Lung (tissue), 12 donors: Measurements from ENCODE around the gene DNAH9. TPM values are rescaled to one million over a fixed set of nuclear protein-coding genes. Genes with fewer than 3 reads are reported as not detected.

Experiments
- ATAC-seq: fragments of 200-7000 bp; cut with Tn5 transposase; one replicate; pipeline ENCODE4 v1.9.1; 2020; ENCODE audit warnings: moderate number of reproducible peaks; ENCODE audit not compliant: insufficient read depth, low FRiP score
- DNase-seq, 3 donors: peaks; one replicate each; pipeline ENCODE4 v3.0.0-alpha.2; 2013 to 2017
- H3K27ac ChIP-seq, 2 donors: one replicate each; pipeline ENCODE4 v1.5.1; 2013; ENCODE audit warnings: mild to moderate bottlenecking in 2 of 2, moderate library complexity in 2 of 2, control low read depth in 1 of 2, inconsistent platforms in 1 of 2, low read depth in 1 of 2, low read length in 1 of 2
- H3K27me3 ChIP-seq, 3 donors: one replicate each; pipeline ENCODE4 v1.5.1; 2013; ENCODE audit warnings: low read length in 2 of 3; ENCODE audit not compliant: control insufficient read depth in 3 of 3, insufficient read depth in 3 of 3
- H3K36me3 ChIP-seq, 4 donors: one replicate each; pipeline ENCODE4 v1.5.1; 2013; ENCODE audit warnings: low read length in 4 of 4, mild to moderate bottlenecking in 1 of 4, moderate library complexity in 1 of 4; ENCODE audit not compliant: control insufficient read depth in 4 of 4, insufficient read depth in 4 of 4
- H3K4me1 ChIP-seq, 5 donors: one replicate each; pipeline ENCODE4 v1.5.1; 2013; ENCODE audit warnings: low read length in 5 of 5, mild to moderate bottlenecking in 2 of 5, moderate library complexity in 1 of 5; ENCODE audit not compliant: control insufficient read depth in 5 of 5, insufficient read depth in 5 of 5
- H3K4me3 ChIP-seq: one replicate; pipeline ENCODE4 v1.5.1; 2013; ENCODE audit warnings: mild to moderate bottlenecking, control low read depth, moderate library complexity
- H3K9ac ChIP-seq, 2 donors: one replicate each; pipeline ENCODE4 v1.5.1; 2013; ENCODE audit warnings: low read length in 2 of 2, control low read depth in 1 of 2; ENCODE audit not compliant: insufficient read depth in 1 of 2
- H3K9me3 ChIP-seq, 4 donors: one replicate each; pipeline ENCODE4 v1.5.1; 2013; ENCODE audit warnings: low read length in 3 of 4, mild to moderate bottlenecking in 1 of 4, moderate library complexity in 1 of 4; ENCODE audit not compliant: control insufficient read depth in 4 of 4, insufficient read depth in 3 of 4
- CTCF ChIP-seq: IDR thresholded peaks from 2 replicates; pipeline ENCODE4 v1.5.1; 2012; ENCODE audit warnings: mild to moderate bottlenecking; ENCODE audit errors: control extremely low read depth, extremely low read depth
- WGBS, 2 donors: extraction: QIAGEN DNeasy Blood & Tissue Kit; methylation state at CpG; one replicate each; pipeline ENCODE4 v1.1.7; 2013; 5-methylcytosine and 5-hydroxymethylcytosine counted together
- polyA plus RNA-seq, 2 donors: library from polyadenylated mRNA; stranded (reverse); fragments of 200-250 nt; gene quantifications; one replicate each; pipeline ENCODE4 v1.2.1, GENCODE V29; 2013
- total RNA-seq, 2 donors: library from RNA; depleted of rRNA in 1 of 2; stranded (reverse); fragments of >200 nt in 1 of 2; gene quantifications; one replicate each; pipeline ENCODE4 v1.2.1, GENCODE V29; 2014 to 2021
- donor health status: control.
- donor health status: control.
- donor health status: Bipolar disorder and iron deficiency.
- donor health status: healthy.
- donor health status: DM: yes; HTN: yes; CAD: no.

DNAH9 gene
- total and polyA plus RNA-seq, 4 donors: 4.0 to 36.1 (median 20.9) TPM

GRCh38 chr17:11986942-11987329, 388.7 kb downstream of the DNAH9 start:
- peaks cover 7 to 30% (median 19%) of the 10 kb centered on the region in 4 donors for H3K36me3 ChIP-seq
- H3K4me3 ChIP-seq: no peak overlapping the region
- no peak overlapping the region for H3K27ac ChIP-seq
- no peak for ATAC-seq
- H3K9me3 ChIP-seq: no peaks in the 10 kb centered on the region
- H3K4me1 ChIP-seq: no peaks in the 10 kb centered on the region
- peak; percentile 20 for TF ChIP-seq CTCF
- no peaks in the 10 kb centered on the region for H3K27me3 ChIP-seq
- 65 to 69% methylated on average over 5 of the region's 5 CpGs for WGBS, 2 donors
- H3K9ac ChIP-seq: no peak overlapping the region
- DNase-seq: peak in 2 of 3 donors; percentile 64 to 69

DNA sequence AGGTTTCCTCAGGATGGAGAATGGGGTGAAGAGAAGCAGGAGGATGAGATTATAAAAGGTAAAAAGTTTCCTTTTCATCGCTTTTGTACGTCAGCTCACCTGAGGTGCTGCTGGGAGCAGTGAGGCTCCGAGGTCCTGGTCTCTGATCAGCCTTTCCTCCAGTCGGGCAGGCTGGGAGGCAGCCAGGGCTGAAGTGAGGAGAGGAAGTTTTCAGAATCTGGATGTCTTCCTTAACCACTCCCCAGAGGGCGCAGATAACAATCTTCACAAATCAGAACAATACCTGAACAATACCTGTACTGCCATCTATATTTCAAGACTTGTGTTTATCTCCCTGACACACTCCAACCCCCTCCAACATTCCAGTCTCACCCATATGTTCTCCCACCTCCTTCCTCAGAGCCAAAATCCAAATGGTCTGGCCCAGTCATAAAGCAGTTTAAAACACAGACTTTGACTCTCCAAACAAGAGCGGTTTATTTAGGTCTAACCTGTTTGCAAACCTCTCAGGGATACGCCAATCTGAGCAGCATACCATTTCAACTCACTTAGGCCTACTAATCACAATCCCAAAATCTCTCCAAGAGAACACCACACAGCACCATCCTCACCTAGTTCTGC, 392.2 kb downstream of the DNAH9 start:
- no peak overlapping the region for H3K9ac ChIP-seq
- no peak overlapping the region for H3K27ac ChIP-seq
- H3K36me3 ChIP-seq: peaks cover 3 to 27% (median 13%) of the 10 kb centered on the region in 4 donors
- H3K9me3 ChIP-seq: no peaks in the 10 kb centered on the region
- H3K27me3 ChIP-seq: no peaks in the 10 kb centered on the region
- TF ChIP-seq CTCF: no peak
- 80 to 84% methylated on average over 7 of the region's 7 CpGs for WGBS, 2 donors
- H3K4me3 ChIP-seq: no peak overlapping the region
- no peaks in the 10 kb centered on the region for H3K4me1 ChIP-seq
- ATAC-seq (no peak), DNase-seq (no peak)

- H3K36me3 ChIP-seq: peaks cover 3 to 23% (median 12%) of the 10 kb centered on the region in 4 donors
- TF ChIP-seq CTCF: no peak
- H3K27me3 ChIP-seq: no peaks in the 10 kb centered on the region
- peaks cover 0 to under 1% (median 0%) of the 10 kb centered on the region in 5 donors for H3K4me1 ChIP-seq
- H3K4me3 ChIP-seq: no peak overlapping the region
- DNase-seq: no peak
- no peak overlapping the region for H3K27ac ChIP-seq
- H3K9ac ChIP-seq: no peak overlapping the region
- ATAC-seq: no peak
- WGBS, 2 donors: 68 to 70% methylated on average over 4 of the region's 4 CpGs
- H3K9me3 ChIP-seq: no peaks in the 10 kb centered on the region
These were observed 393.2 kb downstream of the DNAH9 start for GRCh38 chr17:11991461-11991860.
